Gastrocnemius medialis (tissue), 4 donors: ENCODE results near the gene CDCA8.

Experiments used
- POLR2A ChIP-seq, 2 donors: fragments of 450-650 bp; IDR thresholded peaks; one replicate each; pipeline ENCODE4 v1.6.1; 2017; ENCODE audit warnings: antibody characterized with exemption in 2 of 2, mild to moderate bottlenecking in 2 of 2, moderate library complexity in 2 of 2
- TF ChIP-seq, protein P1 (sequence below), 5 experiments: fragments of 450-650 bp in 3 of 5; fragments of 200-600 bp in 2 of 5; sonication (generic) in 2 of 5; IDR thresholded peaks in 4 of 5; conservative IDR thresholded peaks in 1 of 5; 1 replicate in 4 of 5; 2 replicates in 1 of 5; pipeline ENCODE4 v1.5.1; 2016 to 2019; ENCODE audit warnings: antibody characterized with exemption in 5 of 5, mild to moderate bottlenecking in 3 of 5, moderate library complexity in 3 of 5

GRCh38 chr1:37666241-37666867 lies 26.0 kb upstream of the CDCA8 start:
- TF ChIP-seq, protein P1, sequence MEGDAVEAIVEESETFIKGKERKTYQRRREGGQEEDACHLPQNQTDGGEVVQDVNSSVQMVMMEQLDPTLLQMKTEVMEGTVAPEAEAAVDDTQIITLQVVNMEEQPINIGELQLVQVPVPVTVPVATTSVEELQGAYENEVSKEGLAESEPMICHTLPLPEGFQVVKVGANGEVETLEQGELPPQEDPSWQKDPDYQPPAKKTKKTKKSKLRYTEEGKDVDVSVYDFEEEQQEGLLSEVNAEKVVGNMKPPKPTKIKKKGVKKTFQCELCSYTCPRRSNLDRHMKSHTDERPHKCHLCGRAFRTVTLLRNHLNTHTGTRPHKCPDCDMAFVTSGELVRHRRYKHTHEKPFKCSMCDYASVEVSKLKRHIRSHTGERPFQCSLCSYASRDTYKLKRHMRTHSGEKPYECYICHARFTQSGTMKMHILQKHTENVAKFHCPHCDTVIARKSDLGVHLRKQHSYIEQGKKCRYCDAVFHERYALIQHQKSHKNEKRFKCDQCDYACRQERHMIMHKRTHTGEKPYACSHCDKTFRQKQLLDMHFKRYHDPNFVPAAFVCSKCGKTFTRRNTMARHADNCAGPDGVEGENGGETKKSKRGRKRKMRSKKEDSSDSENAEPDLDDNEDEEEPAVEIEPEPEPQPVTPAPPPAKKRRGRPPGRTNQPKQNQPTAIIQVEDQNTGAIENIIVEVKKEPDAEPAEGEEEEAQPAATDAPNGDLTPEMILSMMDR (IDR thresholded peaks at IDR 0.05 in 4 of 5, conservative IDR thresholded peaks at IDR 0.05 in 1 of 5): no peak
- no peak for TF ChIP-seq POLR2A (IDR thresholded peaks at IDR 0.05)
